T-cell (primary cell): ENCODE results near the gene PRCP. TPM values are rescaled to one million over a fixed set of nuclear protein-coding genes. Genes with fewer than 3 reads are reported as not detected.

Experiments
- ATAC-seq, 4 experiments: fragments of 200-7000 bp in 3 of 4; fragments of 150-1000 bp in 1 of 4; cut with Tn5 transposase; replicated peaks in 1 of 4; 1 replicate in 3 of 4; 2 replicates in 1 of 4; pipeline ENCODE4 v1.10.0; 2021; ENCODE audit warnings: moderate library complexity in 3 of 4, mild to moderate bottlenecking in 2 of 4, moderate number of reproducible peaks in 1 of 4
- CTCF ChIA-PET, 2 donors: fragments of 300-600 bp; sonication (Branson Sonifier 250); formaldehyde crosslinking; loops; one replicate each; lab custom pipeline; 2022; ENCODE audit warnings: antibody characterized with exemption in 2 of 2; lab: Charles Lee
- POLR2A ChIA-PET, 2 donors: fragments of 300-600 bp; sonication (Branson Sonifier 250); formaldehyde crosslinking; loops; one replicate each; lab custom pipeline; 2022; ENCODE audit warnings: antibody characterized with exemption in 2 of 2; lab: Charles Lee
- DNase-seq, 35 experiments: peaks; one replicate each; pipeline versions ENCODE4 v3.0.0 to v3.0.0-alpha.2; 2013 to 2023
- H3K27ac ChIP-seq: one replicate; pipeline ENCODE4 v1.5.1; 2013; ENCODE audit warnings: low read length
- H3K27me3 ChIP-seq, 2 experiments: replicated peaks in 1 of 2; 1 replicate in 1 of 2; 2 replicates in 1 of 2; pipeline versions ENCODE4 v1.6.1 to v1.7.0; 2013; ENCODE audit warnings: low read length in 1 of 2, mixed read lengths in 1 of 2; ENCODE audit not compliant: control insufficient read depth in 2 of 2, insufficient read depth in 2 of 2; ENCODE audit errors: extremely low read depth in 1 of 2
- H3K36me3 ChIP-seq, 2 donors: 1 replicate in 1 of 2; 2 replicates in 1 of 2; pipeline versions ENCODE4 v1.6.1 to v1.7.0; 2013; ENCODE audit warnings: low read length in 1 of 2; ENCODE audit not compliant: control insufficient read depth in 2 of 2, insufficient read depth in 1 of 2; ENCODE audit errors: extremely low read depth in 1 of 2
- H3K4me1 ChIP-seq, 2 experiments: 1 replicate in 1 of 2; 2 replicates in 1 of 2; pipeline versions ENCODE4 v1.6.1 to v1.7.0; 2013; ENCODE audit warnings: low read length in 2 of 2, mixed read lengths in 1 of 2; ENCODE audit not compliant: insufficient read depth in 2 of 2, control insufficient read depth in 1 of 2; ENCODE audit errors: extremely low read depth in 1 of 2
- H3K4me3 ChIP-seq, 2 donors: 1 replicate in 1 of 2; 2 replicates in 1 of 2; pipeline versions ENCODE4 v1.5.1 to v1.7.0; 2013; ENCODE audit warnings: mild to moderate bottlenecking in 2 of 2, low read length in 1 of 2, moderate library complexity in 1 of 2; ENCODE audit not compliant: control insufficient read depth in 1 of 2; ENCODE audit errors: extremely low read depth in 1 of 2
- H3K9me3 ChIP-seq: 2 replicates; pipeline ENCODE4 v1.7.0; 2013
- H3K27ac Mint-ChIP-seq, 2 donors: one replicate each; pipeline ENCODE4 v1.8.0; 2020 to 2021; ENCODE audit warnings: mild to moderate bottlenecking in 2 of 2, mixed read lengths in 2 of 2
- H3K27me3 Mint-ChIP-seq, 2 donors: one replicate each; pipeline ENCODE4 v1.8.0; 2021 to 2022; ENCODE audit warnings: mixed read lengths in 2 of 2
- H3K36me3 Mint-ChIP-seq: one replicate; pipeline ENCODE4 v1.8.0; 2021; ENCODE audit warnings: mixed read lengths
- H3K4me1 Mint-ChIP-seq, 3 donors: one replicate each; pipeline ENCODE4 v1.8.0; 2020 to 2022; ENCODE audit warnings: mixed read lengths in 3 of 3, mild to moderate bottlenecking in 1 of 3
- H3K4me3 Mint-ChIP-seq, 3 donors: one replicate each; pipeline ENCODE4 v1.8.0; 2020 to 2022; ENCODE audit warnings: mild to moderate bottlenecking in 3 of 3, mixed read lengths in 3 of 3, moderate library complexity in 3 of 3
- H3K9me3 Mint-ChIP-seq, 3 donors: one replicate each; pipeline ENCODE4 v1.8.0; 2020 to 2022; ENCODE audit warnings: mixed read lengths in 3 of 3
- WGBS: methylation state at CpG from one replicate; pipeline ENCODE4 v1.1.5; 2013; ENCODE audit warnings: missing lambda C conversion rate; ENCODE audit not compliant: insufficient coverage; 5-methylcytosine and 5-hydroxymethylcytosine counted together
- total RNA-seq, 35 experiments: library from RNA in 6 of 35; stranded (reverse) in 6 of 35; fragments of 120-200 nt in 1 of 35; gene quantifications; one replicate each; pipeline versions ENCODE4 v1.2.1 to v1.2.4 and lab custom pipeline; 2013 to 2026

The PRCP gene
- total RNA-seq, 5 donors from 2014 or later (not counting 1 experiment from before 2014, with no cell fraction given) = 18.1 to 22.7 (median 20.2) TPM

GRCh38 chr11:82890936-82891335, 9.3 kb downstream of the PRCP start:
- no peaks in the 10 kb centered on the region for H3K9me3 Mint-ChIP-seq
- H3K4me1 ChIP-seq = no peaks in the 10 kb centered on the region
- DNase-seq = no peak
- H3K36me3 Mint-ChIP-seq = peaks cover 7% of the 10 kb centered on the region
- POLR2A ChIA-PET = no interaction called here
- H3K27ac ChIP-seq = no peak overlapping the region
- no peaks in the 10 kb centered on the region for H3K36me3 ChIP-seq
- no peak overlapping the region for H3K27ac Mint-ChIP-seq
- no peak overlapping the region for H3K4me3 Mint-ChIP-seq
- peaks cover 7 to 16% (median 9%) of the 10 kb centered on the region in 3 donors for H3K4me1 Mint-ChIP-seq
- no peak for ATAC-seq
- H3K27me3 ChIP-seq = no peaks in the 10 kb centered on the region
- no peaks in the 10 kb centered on the region for H3K27me3 Mint-ChIP-seq
- no peaks in the 10 kb centered on the region for H3K9me3 ChIP-seq
- H3K4me3 ChIP-seq = no peak overlapping the region
- CTCF ChIA-PET = no interaction called here

- ATAC-seq = peak in 1 of 4 experiments; percentile 55
- Mint-ChIP-seq H3K4me1 (peaks cover 2 to 7% (median 2%) of the 10 kb centered on the region in 3 donors), H3K27ac (no peak overlapping the region), H3K36me3 (peaks cover 7% of the 10 kb centered on the region), H3K9me3 (no peaks in the 10 kb centered on the region), H3K27me3 (no peaks in the 10 kb centered on the region), H3K4me3 (no peak overlapping the region)
- DNase-seq = peak in 1 of 35 experiments; percentile 9
- Histone ChIP-seq H3K27ac (no peak overlapping the region), H3K9me3 (no peaks in the 10 kb centered on the region), H3K36me3 (no peaks in the 10 kb centered on the region), H3K27me3 (no peaks in the 10 kb centered on the region), H3K4me3 (no peak overlapping the region), H3K4me1 (no peaks in the 10 kb centered on the region)
- ChIA-PET POLR2A (interaction anchor here in 1 of 2 donors (0.6 kb wide), 1 partner anchor 12 kb away, joined by 4 read pairs; no protein-coding TSS in a partner anchor), CTCF (no interaction called here)
- WGBS = no CpG with 5 or more reads among the region's 1 CpG
Measured at GRCh38 chr11:82890002-82890341, 10.3 kb downstream of the PRCP start.

- peaks cover 2 to 7% (median 2%) of the 10 kb centered on the region in 3 donors for H3K4me1 Mint-ChIP-seq
- no peak overlapping the region for H3K27ac ChIP-seq
- H3K27me3 ChIP-seq = no peaks in the 10 kb centered on the region
- no peak for ATAC-seq
- H3K36me3 ChIP-seq = no peaks in the 10 kb centered on the region
- no peak overlapping the region for H3K4me3 ChIP-seq
- no peaks in the 10 kb centered on the region for H3K27me3 Mint-ChIP-seq
- no peaks in the 10 kb centered on the region for H3K9me3 ChIP-seq
- WGBS = 70% methylated on average over 3 of the region's 6 CpGs
- CTCF ChIA-PET = no interaction called here
- no peak overlapping the region for H3K27ac Mint-ChIP-seq
- no peak for DNase-seq
- POLR2A ChIA-PET = interaction anchor here (0.6 to 0.7 kb wide), 3 partner anchors 13 to 313 kb away, joined by 3 to 4 read pairs (median 3); no protein-coding TSS in a partner anchor
- no peaks in the 10 kb centered on the region for H3K9me3 Mint-ChIP-seq
- no peaks in the 10 kb centered on the region for H3K4me1 ChIP-seq
- H3K4me3 Mint-ChIP-seq = no peak overlapping the region
- peaks cover 7% of the 10 kb centered on the region for H3K36me3 Mint-ChIP-seq
Measured at GRCh38 chr11:82889133-82890001, 10.9 kb downstream of the PRCP start.

- ChIA-PET POLR2A (interaction anchor here (0.6 to 0.7 kb wide), 2 partner anchors 62 to 385 kb away, joined by 3 to 4 read pairs; no protein-coding TSS in a partner anchor), CTCF (interaction anchor here in 1 of 2 donors (1.3 kb wide), 1 partner anchor 16 kb away, joined by 3 read pairs; no protein-coding TSS in a partner anchor)
- no peaks in the 10 kb centered on the region for H3K9me3 ChIP-seq
- 100% methylated on average over 2 of the region's 3 CpGs for WGBS
- no peak for ATAC-seq
- no peaks in the 10 kb centered on the region for H3K4me1 ChIP-seq
- no peak overlapping the region for H3K4me3 ChIP-seq
- no peaks in the 10 kb centered on the region for H3K27me3 ChIP-seq
- no peak for DNase-seq
- peaks cover 2 to 12% (median 2%) of the 10 kb centered on the region in 3 donors for H3K4me1 Mint-ChIP-seq
- no peak overlapping the region for H3K4me3 Mint-ChIP-seq
- peaks cover 41% of the 10 kb centered on the region for H3K36me3 Mint-ChIP-seq
- H3K27ac ChIP-seq = no peak overlapping the region
- peaks cover 0 to 2% of the 10 kb centered on the region in 2 donors for H3K36me3 ChIP-seq
- H3K9me3 Mint-ChIP-seq = peaks cover 0 to 4% (median 0%) of the 10 kb centered on the region in 3 donors
- H3K27me3 Mint-ChIP-seq = no peaks in the 10 kb centered on the region
- no peak overlapping the region for H3K27ac Mint-ChIP-seq
Measured at GRCh38 chr11:82883853-82884252, 16.4 kb downstream of the PRCP start.

GRCh38 chr11:82874646-82875523, 25.3 kb downstream of the PRCP start:
- ATAC-seq (no peak), DNase-seq (no peak)
- no peaks in the 10 kb centered on the region for H3K27me3 Mint-ChIP-seq
- H3K9me3 Mint-ChIP-seq = peaks cover 0 to 19% (median 7%) of the 10 kb centered on the region in 3 donors
- Histone ChIP-seq H3K27me3 (no peaks in the 10 kb centered on the region), H3K4me3 (no peak overlapping the region), H3K27ac (no peak overlapping the region), H3K9me3 (no peaks in the 10 kb centered on the region), H3K4me1 (peaks cover 9% of the 10 kb centered on the region in 2 experiments), H3K36me3 (no peaks in the 10 kb centered on the region)
- H3K4me1 Mint-ChIP-seq = peaks cover 27 to 39% (median 34%) of the 10 kb centered on the region in 3 donors
- H3K36me3 Mint-ChIP-seq = peaks cover 25% of the 10 kb centered on the region
- H3K27ac Mint-ChIP-seq = peak overlapping the region in 1 of 2 donors; percentile 68
- WGBS = 100% methylated on average over 1 of the region's 4 CpGs
- no peak overlapping the region for H3K4me3 Mint-ChIP-seq
- ChIA-PET POLR2A (no interaction called here), CTCF (interaction anchor here (0.6 to 1.4 kb wide), 3 partner anchors 9 to 55 kb away, joined by 3 read pairs; no protein-coding TSS in a partner anchor)

GRCh38 chr11:82873919-82874333, 26.3 kb downstream of the PRCP start:
- no peaks in the 10 kb centered on the region for H3K27me3 ChIP-seq
- no peak overlapping the region for H3K4me3 ChIP-seq
- H3K9me3 ChIP-seq = no peaks in the 10 kb centered on the region
- peak in 1 of 35 experiments; percentile 23 for DNase-seq
- H3K9me3 Mint-ChIP-seq = peaks cover 0 to 15% (median 7%) of the 10 kb centered on the region in 3 donors
- H3K4me1 Mint-ChIP-seq = peaks cover 27 to 39% (median 34%) of the 10 kb centered on the region in 3 donors
- peak overlapping the region; percentile 65 to 68 for H3K27ac Mint-ChIP-seq
- peaks cover 9% of the 10 kb centered on the region in 2 experiments for H3K4me1 ChIP-seq
- no peak overlapping the region for H3K27ac ChIP-seq
- H3K27me3 Mint-ChIP-seq = no peaks in the 10 kb centered on the region
- peak; percentile 51 to 75 (median 54) for ATAC-seq
- ChIA-PET CTCF (interaction anchor here in 1 of 2 donors (0.8 to 1.4 kb wide), 4 partner anchors 19 to 28 kb away, joined by 3 to 4 read pairs (median 3); partner anchors contain the start of genes DDIAS and PRCP), POLR2A (no interaction called here)
- no peaks in the 10 kb centered on the region for H3K36me3 ChIP-seq
- H3K4me3 Mint-ChIP-seq = peak overlapping the region in 1 of 3 donors; percentile 16
- peaks cover 17% of the 10 kb centered on the region for H3K36me3 Mint-ChIP-seq
- WGBS = no CpG with 5 or more reads among the region's 5 CpGs
